ENCODE results near the gene HECTD2. TPM values are rescaled to one million over a fixed set of nuclear protein-coding genes. Genes with fewer than 3 reads are reported as not detected.

HECTD2 gene
- total RNA-seq, 6 experiments from 2014 or later: 1.5 to 3.7 (median 3.1) TPM

GRCh38 chr10:91551856-91552255 lies 141.7 kb downstream of the HECTD2 start:
- peak in 2 of 3 donors; percentile 39 to 65 for DNase-seq
- Histone ChIP-seq H3K9me3 (no peaks in the 10 kb centered on the region), H3K36me3 (no peaks in the 10 kb centered on the region), H3K27me3 (no peaks in the 10 kb centered on the region), H3K4me1 (peaks cover 0 to 29% (median 11%) of the 10 kb centered on the region in 4 donors), H3K4me3 (peak overlapping the region in 1 of 3 donors; percentile 11), H3K27ac (peak overlapping the region in 1 of 3 donors; percentile 43)
- peak; percentile 69 to 75 (median 70) for ATAC-seq
- TF ChIP-seq CTCF (IDR thresholded peaks at IDR 0.05) (peak; percentile 67 to 81 (median 73)), POLR2A (IDR thresholded peaks at IDR 0.05) (no peak)
- WGBS (ENCODE audit: insufficient coverage, low coverage, low lambda C conversion rate, missing lambda C conversion rate): 23% methylated on average over 8 of the region's 8 CpGs
- intact Hi-C loops (cut with DNase I): no loop called here

DNA sequence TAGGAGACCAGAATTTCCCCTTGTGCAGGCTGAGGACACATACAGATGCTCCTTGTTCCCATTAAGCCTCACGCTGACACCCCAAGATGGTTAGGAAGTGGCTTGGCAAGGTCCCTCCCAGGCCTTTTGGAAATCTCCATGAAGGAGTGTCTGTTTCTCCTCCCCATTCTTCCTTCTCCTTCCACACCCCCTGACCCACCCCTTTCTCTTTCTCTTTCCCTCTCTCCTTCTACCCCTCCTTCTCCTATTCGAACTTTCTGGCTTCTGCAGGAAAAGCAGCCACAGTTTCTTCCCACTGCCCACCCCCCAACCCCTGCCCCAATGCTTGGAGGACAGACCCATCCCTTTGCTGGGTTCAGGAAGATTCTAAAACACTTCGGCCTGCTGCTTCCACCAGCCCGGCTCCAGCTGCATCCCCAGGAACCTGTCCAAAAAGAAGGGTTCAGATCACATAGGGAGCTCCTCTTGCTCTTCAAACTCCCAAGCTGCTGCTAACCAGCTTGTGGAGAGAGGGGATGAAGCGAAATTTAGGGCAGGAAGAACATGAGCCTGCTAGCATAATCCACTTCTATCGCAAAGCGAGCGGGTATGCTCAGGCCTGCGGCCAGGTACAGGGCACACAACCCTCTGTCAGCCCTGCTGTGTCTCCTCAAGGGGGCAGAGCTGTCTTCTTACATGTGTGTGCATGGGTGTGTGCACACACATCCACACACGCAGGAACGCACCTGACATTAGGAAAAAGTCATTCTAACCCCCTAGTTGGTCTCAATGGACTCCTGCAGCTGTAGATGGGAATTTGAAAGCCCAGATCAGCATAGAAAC lies 142.3 kb downstream of the HECTD2 start:
- no peak for TF ChIP-seq POLR2A (IDR thresholded peaks at IDR 0.05)
- TF ChIP-seq CTCF (IDR thresholded peaks at IDR 0.05): peak; percentile 65 to 87 (median 80)
- ATAC-seq: peak; percentile 80 to 91 (median 81)
- no peaks in the 10 kb centered on the region for H3K27me3 ChIP-seq
- 33% methylated on average over 5 of the region's 11 CpGs for WGBS (ENCODE audit: insufficient coverage, low coverage, low lambda C conversion rate, missing lambda C conversion rate)
- intact Hi-C loops (cut with DNase I): no loop called here
- peak overlapping the region in 1 of 3 donors; percentile 43 for H3K27ac ChIP-seq
- peak overlapping the region in 2 of 3 donors; percentile 6 to 11 for H3K4me3 ChIP-seq
- no peaks in the 10 kb centered on the region for H3K36me3 ChIP-seq
- H3K9me3 ChIP-seq: no peaks in the 10 kb centered on the region
- peaks cover 0 to 35% (median 13%) of the 10 kb centered on the region in 4 donors for H3K4me1 ChIP-seq
- peak; percentile 67 to 84 (median 73) for DNase-seq

- no peaks in the 10 kb centered on the region for H3K9me3 ChIP-seq
- H3K4me1 ChIP-seq: peaks cover 0 to 61% (median 27%) of the 10 kb centered on the region in 4 donors
- no peak overlapping the region for H3K4me3 ChIP-seq
- H3K36me3 ChIP-seq: no peaks in the 10 kb centered on the region
- peak overlapping the region in 2 of 3 donors; percentile 48 to 79 for H3K27ac ChIP-seq
- no peak for TF ChIP-seq POLR2A (IDR thresholded peaks at IDR 0.05)
- no peak for TF ChIP-seq CTCF (IDR thresholded peaks at IDR 0.05)
- H3K27me3 ChIP-seq: no peaks in the 10 kb centered on the region
- no peak for DNase-seq
- no peak for ATAC-seq
- intact Hi-C loops (cut with DNase I): loop anchor here in 1 of 2 donors (5.0 kb wide), 1 partner anchor 77 kb away; the partner anchor contains the start of gene PPP1R3C
Observed at GRCh38 chr10:91555455-91555854, 145.3 kb downstream of the HECTD2 start.

GRCh38 chr10:91556691-91557566 lies 146.8 kb downstream of the HECTD2 start:
- Histone ChIP-seq H3K27ac (peak overlapping the region; percentile 57 to 79 (median 63)), H3K9me3 (no peaks in the 10 kb centered on the region), H3K4me1 (peaks cover 0 to 63% (median 27%) of the 10 kb centered on the region in 4 donors), H3K27me3 (no peaks in the 10 kb centered on the region), H3K36me3 (no peaks in the 10 kb centered on the region), H3K4me3 (no peak overlapping the region)
- intact Hi-C loops (cut with DNase I): loop anchor here in 1 of 2 donors (5.0 kb wide), 1 partner anchor 75 kb away; the partner anchor contains the start of gene PPP1R3C
- 17% methylated on average over 12 of the region's 12 CpGs for WGBS (ENCODE audit: insufficient coverage, low coverage, low lambda C conversion rate, missing lambda C conversion rate)
- DNase-seq: peak in 1 of 3 donors; percentile 79
- ATAC-seq: peak; percentile 73 to 82 (median 77)
- TF ChIP-seq POLR2A (IDR thresholded peaks at IDR 0.05) (no peak), CTCF (IDR thresholded peaks at IDR 0.05) (no peak)

Measured in right lobe of liver (tissue), 6 donors.